Measurements from ENCODE around the gene ONECUT1.

DNA sequence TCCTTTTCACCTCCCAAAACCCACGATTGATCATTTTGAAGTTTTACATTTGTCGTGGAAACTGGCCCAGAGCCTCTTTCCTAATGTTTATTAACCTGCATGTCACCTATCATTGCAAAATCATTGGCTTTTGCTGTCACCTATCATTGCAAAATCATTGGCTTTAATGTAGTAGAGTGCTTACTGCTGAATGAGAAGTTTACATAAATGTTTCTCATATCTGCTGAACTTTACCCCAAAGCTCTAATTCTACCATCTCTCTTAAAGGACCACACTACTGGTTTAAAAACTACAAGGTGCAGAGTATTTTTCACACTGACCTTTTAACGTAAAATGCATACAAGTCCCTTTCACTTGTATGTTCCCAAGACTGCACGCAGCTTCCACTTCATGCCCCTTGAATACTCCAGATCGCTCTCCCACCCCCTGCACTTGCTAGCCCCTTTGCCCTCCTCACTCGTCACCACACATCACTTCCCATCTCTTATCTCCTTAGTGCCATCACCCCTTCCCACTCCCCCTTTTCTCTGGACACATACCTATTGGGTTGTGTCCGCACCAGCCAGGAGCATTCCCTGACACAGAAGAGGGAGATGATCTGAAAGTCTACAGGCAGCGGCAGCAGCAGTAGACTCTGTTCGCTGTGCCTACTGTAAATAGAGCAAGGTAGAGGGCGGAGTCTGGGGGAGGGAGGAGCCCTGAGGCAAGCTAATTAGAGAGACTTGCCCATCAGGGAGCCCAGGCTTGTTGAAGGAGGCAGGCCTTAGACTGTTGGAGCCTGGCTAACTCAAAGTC, 80.8 kb downstream of the ONECUT1 start:
- TF ChIP-seq, protein P1, sequence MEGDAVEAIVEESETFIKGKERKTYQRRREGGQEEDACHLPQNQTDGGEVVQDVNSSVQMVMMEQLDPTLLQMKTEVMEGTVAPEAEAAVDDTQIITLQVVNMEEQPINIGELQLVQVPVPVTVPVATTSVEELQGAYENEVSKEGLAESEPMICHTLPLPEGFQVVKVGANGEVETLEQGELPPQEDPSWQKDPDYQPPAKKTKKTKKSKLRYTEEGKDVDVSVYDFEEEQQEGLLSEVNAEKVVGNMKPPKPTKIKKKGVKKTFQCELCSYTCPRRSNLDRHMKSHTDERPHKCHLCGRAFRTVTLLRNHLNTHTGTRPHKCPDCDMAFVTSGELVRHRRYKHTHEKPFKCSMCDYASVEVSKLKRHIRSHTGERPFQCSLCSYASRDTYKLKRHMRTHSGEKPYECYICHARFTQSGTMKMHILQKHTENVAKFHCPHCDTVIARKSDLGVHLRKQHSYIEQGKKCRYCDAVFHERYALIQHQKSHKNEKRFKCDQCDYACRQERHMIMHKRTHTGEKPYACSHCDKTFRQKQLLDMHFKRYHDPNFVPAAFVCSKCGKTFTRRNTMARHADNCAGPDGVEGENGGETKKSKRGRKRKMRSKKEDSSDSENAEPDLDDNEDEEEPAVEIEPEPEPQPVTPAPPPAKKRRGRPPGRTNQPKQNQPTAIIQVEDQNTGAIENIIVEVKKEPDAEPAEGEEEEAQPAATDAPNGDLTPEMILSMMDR (IDR thresholded peaks at IDR 0.05; ENCODE audit: low read depth, low read length) = no peak
- TF ChIP-seq POLR2A (IDR thresholded peaks at IDR 0.05; ENCODE audit: extremely low read depth, insufficient read length) (no peak), MYC (IDR thresholded peaks at IDR 0.05; ENCODE audit: low read depth, low read length) (no peak)
